ENCODE results near the gene RAD51B.

DNA sequence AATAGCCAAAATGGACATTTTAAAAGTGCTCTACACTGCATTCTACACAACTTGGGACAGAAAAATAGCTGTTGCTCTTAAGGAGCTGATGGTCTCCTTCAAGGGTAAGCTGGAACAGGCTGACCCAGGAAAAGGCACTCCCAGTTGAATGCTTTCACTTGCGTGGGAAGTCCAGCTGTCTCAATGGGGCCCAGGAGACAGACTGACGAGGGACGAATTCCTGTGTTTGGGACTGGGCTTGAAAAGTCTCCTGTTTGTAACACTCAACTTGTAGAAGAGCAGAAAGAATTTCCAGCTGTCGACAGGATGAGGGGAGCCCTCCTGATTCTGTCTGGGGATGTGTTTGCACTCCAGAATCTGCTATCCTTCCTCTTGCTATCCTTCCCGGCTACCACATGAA is 792.5 kb downstream of the RAD51B start:
- no peak for TF ChIP-seq XRCC5 (optimal IDR thresholded peaks at IDR 0.05; ENCODE audit: low read length)
- no peak for TF ChIP-seq ZNF235 (CRISPR knock-in tag; IDR thresholded peaks at IDR 0.05; ENCODE audit: borderline replicate concordance)
- no peak for TF ChIP-seq CHD2 (IDR thresholded peaks at IDR 0.05; ENCODE audit: low read depth, low read length)
- TF ChIP-seq MAZ (IDR thresholded peaks at IDR 0.05; ENCODE audit: borderline replicate concordance, low read depth, low read length) = no peak
- no peak for TF ChIP-seq MAZ (CRISPR knock-in tag; IDR thresholded peaks at IDR 0.05; ENCODE audit: low read depth)
- no peak for TF ChIP-seq NFYB (CRISPR knock-in tag; IDR thresholded peaks at IDR 0.05)
- TF ChIP-seq CEBPZ (IDR thresholded peaks at IDR 0.05; ENCODE audit: low read length) = no peak
- TF ChIP-seq NR2F6 (IDR thresholded peaks at IDR 0.05) = no peak
- TF ChIP-seq NR2F6 (CRISPR knock-in tag; IDR thresholded peaks at IDR 0.05) = no peak
- no peak for TF ChIP-seq RXRA (CRISPR knock-in tag; IDR thresholded peaks at IDR 0.05)

Measured in HepG2 (cell line).